ENCODE measurements around the gene SLC6A13. TPM values are rescaled to one million over a fixed set of nuclear protein-coding genes. Genes with fewer than 3 reads are reported as not detected.

Gene SLC6A13
- total and polyA plus RNA-seq, 10 of the 15 experiments (the other 5 are each of a cell fraction or from before 2014, with no cell fraction given) = 0.18 to 1.2 (median 0.20) TPM; not detected in 3

DNA sequence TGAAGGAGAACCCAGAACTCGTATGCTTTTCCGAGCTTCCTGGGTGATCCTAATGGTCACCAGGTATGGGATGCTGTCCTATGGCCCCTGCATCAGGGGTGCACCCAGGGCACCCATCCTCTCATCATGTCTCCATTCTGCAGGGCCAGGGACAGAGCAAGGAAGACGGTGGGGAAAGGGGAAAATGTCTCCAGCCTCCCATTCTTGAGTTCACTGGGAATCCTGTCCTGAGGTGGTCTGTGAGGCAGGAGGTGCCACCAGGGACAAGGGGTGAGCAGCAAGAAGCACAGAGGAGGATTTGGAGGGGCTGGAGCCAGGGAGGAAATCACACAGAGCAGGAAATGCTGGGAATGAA is 33.8 kb downstream of the SLC6A13 start:
- CTCF ChIA-PET = no interaction called here
- in situ Hi-C loops (cut with MboI) = no loop called here

More for the DNA sequence above, 33.8 kb downstream of the SLC6A13 start:
- Histone ChIP-seq H2AFZ (ENCODE audit: control insufficient read depth, low read depth, low read length) (no peak overlapping the region), H3K4me3 (no peak overlapping the region), H3K9ac (ENCODE audit: control insufficient read depth, insufficient read depth, low read length) (no peak overlapping the region), H3K27ac (ENCODE audit: control insufficient read depth, insufficient read depth) (no peak overlapping the region), H3K36me3 (ENCODE audit: control insufficient read depth in 2 of 2, insufficient read depth in 2 of 2, low read length in 1 of 2) (no peaks in the 10 kb centered on the region), H3K79me2 (ENCODE audit: control insufficient read depth, insufficient read depth, low read length) (no peaks in the 10 kb centered on the region), H3K27me3 (replicated peaks in 1 of 2; ENCODE audit: control insufficient read depth in 2 of 2, insufficient read depth in 2 of 2, low read length in 1 of 2) (peaks cover 0 to 4% of the 10 kb centered on the region in 2 experiments), H3K4me1 (ENCODE audit: control insufficient read depth, insufficient read depth, low read length) (no peaks in the 10 kb centered on the region), H3K4me2 (ENCODE audit: control insufficient read depth, insufficient read depth) (no peak overlapping the region), H3K9me3 (replicated peaks; ENCODE audit: control insufficient read depth, insufficient read depth, low read length) (no peaks in the 10 kb centered on the region), H4K20me1 (ENCODE audit: control insufficient read depth, insufficient read depth) (no peaks in the 10 kb centered on the region; the same call in 1 of the 2 replicates)
- ChIA-PET RAD21 (ENCODE audit: unreplicated experiment) (no interaction called here), SMC1A (ENCODE audit: uncharacterized antibody, unreplicated experiment) (no interaction called here), POLR2A (no interaction called here)
- no peak for TF ChIP-seq SMAD5 (IDR thresholded peaks at IDR 0.05; ENCODE audit: low read depth)
- TF ChIP-seq, protein P1, sequence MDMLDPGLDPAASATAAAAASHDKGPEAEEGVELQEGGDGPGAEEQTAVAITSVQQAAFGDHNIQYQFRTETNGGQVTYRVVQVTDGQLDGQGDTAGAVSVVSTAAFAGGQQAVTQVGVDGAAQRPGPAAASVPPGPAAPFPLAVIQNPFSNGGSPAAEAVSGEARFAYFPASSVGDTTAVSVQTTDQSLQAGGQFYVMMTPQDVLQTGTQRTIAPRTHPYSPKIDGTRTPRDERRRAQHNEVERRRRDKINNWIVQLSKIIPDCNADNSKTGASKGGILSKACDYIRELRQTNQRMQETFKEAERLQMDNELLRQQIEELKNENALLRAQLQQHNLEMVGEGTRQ (IDR thresholded peaks at IDR 0.05; ENCODE audit: borderline replicate concordance, low read depth, low read length) = no peak
- TF ChIP-seq, protein P2, sequence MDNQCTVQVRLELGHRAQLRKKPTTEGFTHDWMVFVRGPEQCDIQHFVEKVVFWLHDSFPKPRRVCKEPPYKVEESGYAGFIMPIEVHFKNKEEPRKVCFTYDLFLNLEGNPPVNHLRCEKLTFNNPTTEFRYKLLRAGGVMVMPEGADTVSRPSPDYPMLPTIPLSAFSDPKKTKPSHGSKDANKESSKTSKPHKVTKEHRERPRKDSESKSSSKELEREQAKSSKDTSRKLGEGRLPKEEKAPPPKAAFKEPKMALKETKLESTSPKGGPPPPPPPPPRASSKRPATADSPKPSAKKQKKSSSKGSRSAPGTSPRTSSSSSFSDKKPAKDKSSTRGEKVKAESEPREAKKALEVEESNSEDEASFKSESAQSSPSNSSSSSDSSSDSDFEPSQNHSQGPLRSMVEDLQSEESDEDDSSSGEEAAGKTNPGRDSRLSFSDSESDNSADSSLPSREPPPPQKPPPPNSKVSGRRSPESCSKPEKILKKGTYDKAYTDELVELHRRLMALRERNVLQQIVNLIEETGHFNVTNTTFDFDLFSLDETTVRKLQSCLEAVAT (IDR thresholded peaks at IDR 0.05) = no peak
- no peak for TF ChIP-seq SUPT20H (IDR thresholded peaks at IDR 0.05; ENCODE audit: borderline replicate concordance, control insufficient read depth, low read depth, low read length)
- no peak for TF ChIP-seq SREBF1 (IDR thresholded peaks at IDR 0.05; ENCODE audit: low read length)
- TF ChIP-seq GABPA (IDR thresholded peaks at IDR 0.05; ENCODE audit: low read depth) = no peak
- TF ChIP-seq, protein P3, sequence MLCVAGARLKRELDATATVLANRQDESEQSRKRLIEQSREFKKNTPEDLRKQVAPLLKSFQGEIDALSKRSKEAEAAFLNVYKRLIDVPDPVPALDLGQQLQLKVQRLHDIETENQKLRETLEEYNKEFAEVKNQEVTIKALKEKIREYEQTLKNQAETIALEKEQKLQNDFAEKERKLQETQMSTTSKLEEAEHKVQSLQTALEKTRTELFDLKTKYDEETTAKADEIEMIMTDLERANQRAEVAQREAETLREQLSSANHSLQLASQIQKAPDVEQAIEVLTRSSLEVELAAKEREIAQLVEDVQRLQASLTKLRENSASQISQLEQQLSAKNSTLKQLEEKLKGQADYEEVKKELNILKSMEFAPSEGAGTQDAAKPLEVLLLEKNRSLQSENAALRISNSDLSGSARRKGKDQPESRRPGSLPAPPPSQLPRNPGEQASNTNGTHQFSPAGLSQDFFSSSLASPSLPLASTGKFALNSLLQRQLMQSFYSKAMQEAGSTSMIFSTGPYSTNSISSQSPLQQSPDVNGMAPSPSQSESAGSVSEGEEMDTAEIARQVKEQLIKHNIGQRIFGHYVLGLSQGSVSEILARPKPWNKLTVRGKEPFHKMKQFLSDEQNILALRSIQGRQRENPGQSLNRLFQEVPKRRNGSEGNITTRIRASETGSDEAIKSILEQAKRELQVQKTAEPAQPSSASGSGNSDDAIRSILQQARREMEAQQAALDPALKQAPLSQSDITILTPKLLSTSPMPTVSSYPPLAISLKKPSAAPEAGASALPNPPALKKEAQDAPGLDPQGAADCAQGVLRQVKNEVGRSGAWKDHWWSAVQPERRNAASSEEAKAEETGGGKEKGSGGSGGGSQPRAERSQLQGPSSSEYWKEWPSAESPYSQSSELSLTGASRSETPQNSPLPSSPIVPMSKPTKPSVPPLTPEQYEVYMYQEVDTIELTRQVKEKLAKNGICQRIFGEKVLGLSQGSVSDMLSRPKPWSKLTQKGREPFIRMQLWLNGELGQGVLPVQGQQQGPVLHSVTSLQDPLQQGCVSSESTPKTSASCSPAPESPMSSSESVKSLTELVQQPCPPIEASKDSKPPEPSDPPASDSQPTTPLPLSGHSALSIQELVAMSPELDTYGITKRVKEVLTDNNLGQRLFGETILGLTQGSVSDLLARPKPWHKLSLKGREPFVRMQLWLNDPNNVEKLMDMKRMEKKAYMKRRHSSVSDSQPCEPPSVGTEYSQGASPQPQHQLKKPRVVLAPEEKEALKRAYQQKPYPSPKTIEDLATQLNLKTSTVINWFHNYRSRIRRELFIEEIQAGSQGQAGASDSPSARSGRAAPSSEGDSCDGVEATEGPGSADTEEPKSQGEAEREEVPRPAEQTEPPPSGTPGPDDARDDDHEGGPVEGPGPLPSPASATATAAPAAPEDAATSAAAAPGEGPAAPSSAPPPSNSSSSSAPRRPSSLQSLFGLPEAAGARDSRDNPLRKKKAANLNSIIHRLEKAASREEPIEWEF (IDR thresholded peaks at IDR 0.05; ENCODE audit: insufficient replicate concordance, low read depth, low read length) = no peak
- no peak for TF ChIP-seq SREBF2 (IDR thresholded peaks at IDR 0.05; ENCODE audit: low read length)
- TF ChIP-seq ZNF274 (IDR thresholded peaks at IDR 0.05; ENCODE audit: insufficient read depth, insufficient read length) = no peak
- TF ChIP-seq RB1 (IDR thresholded peaks at IDR 0.05; ENCODE audit: borderline replicate concordance) = no peak
- no peak for TF ChIP-seq HDGF (IDR thresholded peaks at IDR 0.05)
- TF ChIP-seq SPI1 (IDR thresholded peaks at IDR 0.05; ENCODE audit: borderline replicate concordance, insufficient read depth, low read depth, low read length) = no peak
- no peak for TF ChIP-seq FOS (IDR thresholded peaks at IDR 0.05; ENCODE audit: borderline replicate concordance, extremely low read depth, insufficient read length)
- TF ChIP-seq FOXM1 (IDR thresholded peaks at IDR 0.05; ENCODE audit: low read depth, low read length) = no peak
- no TSS peak for BruUV-seq (replicated peaks)
- ATAC-seq = no peak
- 3% methylated on average over 3 of the region's 3 CpGs for WGBS (ENCODE audit: insufficient coverage, insufficient replicate concordance, low lambda C conversion rate, missing lambda C conversion rate)
- no peak for DNase-seq (ENCODE audit: low read depth, low spot score)
- intact Hi-C loops (cut with micrococcal nuclease; ENCODE audit: unreplicated experiment) = no loop called here
- no peak for FAIRE-seq
